MM.1S (cell line): ENCODE results near the gene STX16.

Experiments used
- CTCF ChIP-seq: fragments of 300-600 bp; sonication (generic); IDR thresholded peaks from 2 replicates; pipeline ENCODE4 v1.5.1; 2016; ENCODE audit warnings: antibody characterized with exemption, low read length, mixed read lengths
- EZH2 ChIP-seq: fragments of 300-600 bp; sonication (generic); optimal IDR thresholded peaks from 2 replicates; pipeline ENCODE3; 2017; ENCODE audit warnings: low read depth, mild to moderate bottlenecking, antibody characterized with exemption, low read length, mixed read lengths

GRCh38 chr20:58723628-58723984, 72.5 kb downstream of the STX16 start:
- TF ChIP-seq CTCF (no peak), EZH2 (no peak)
